ENCODE results near the gene APBB2. TPM values are rescaled to one million over a fixed set of nuclear protein-coding genes. Genes with fewer than 3 reads are reported as not detected.

APBB2 gene
- total and polyA plus RNA-seq, 2 of the 4 experiments (the other 2 are of a cell fraction), result 47.9 to 75.5 TPM

- in situ Hi-C loops (cut with MboI; ENCODE audit: low sequenced_read_pairs), result no loop called here
- DNase-seq (no peak), ATAC-seq (ENCODE audit: low read depth) (no peak)
- Histone ChIP-seq H3K56ac (ENCODE audit: extremely low read depth, insufficient read depth, low read length) (no peak overlapping the region), H3K9me1 (ENCODE audit: insufficient read depth, low read length) (0 out of 2 replicates have a peak, but pooled peaks cover 4% of the 10 kb centered on the region), H2AK5ac (ENCODE audit: low read depth, low read length) (no peak overlapping the region), H4K8ac (ENCODE audit: low read depth in 2 of 2, low read length in 2 of 2) (no peak overlapping the region), H3K27me3 (ENCODE audit: control insufficient read depth, insufficient read depth, low read length) (no peaks in the 10 kb centered on the region), H3K9me3 (ENCODE audit: control insufficient read depth, insufficient read depth, low read length) (no peaks in the 10 kb centered on the region), H2BK15ac (ENCODE audit: low read depth, low read length) (no peak overlapping the region), H2AFZ (replicated peaks; ENCODE audit: low read length, poor library complexity) (no peak overlapping the region), H3K4me2 (ENCODE audit: low read depth, low read length) (no peak overlapping the region), H4K20me1 (ENCODE audit: insufficient read depth, low read length) (no peaks in the 10 kb centered on the region), H2AK9ac (replicated peaks; ENCODE audit: low read depth, low read length, poor library complexity) (no peak overlapping the region), H3K4me1 (ENCODE audit: control insufficient read depth, insufficient read depth, low read length) (no peaks in the 10 kb centered on the region), H3K4me3 (ENCODE audit: insufficient read depth, low read depth, low read length) (no peak overlapping the region), H3K18ac (ENCODE audit: low read depth, low read length) (no peak overlapping the region), H3K4ac (ENCODE audit: low read depth, low read length) (no peak overlapping the region), H3K27ac (ENCODE audit: insufficient read depth, low read length) (no peak overlapping the region), H3K14ac (replicated peaks; ENCODE audit: low read depth, low read length) (no peak overlapping the region), H3K23ac (ENCODE audit: low read depth, low read length) (no peak overlapping the region), H3K36me3 (ENCODE audit: control insufficient read depth, insufficient read depth, low read length) (no peaks in the 10 kb centered on the region), H3K79me1 (ENCODE audit: low read depth in 1 of 2, low read length in 2 of 2) (peaks cover 31 to 45% of the 10 kb centered on the region in 2 experiments), H3K9ac (ENCODE audit: low read depth, low read length) (no peak overlapping the region), H2BK120ac (ENCODE audit: low read depth, low read length) (no peak overlapping the region), H2BK20ac (ENCODE audit: low read depth, low read length) (no peak overlapping the region), H2BK5ac (ENCODE audit: low read depth, low read length, poor library complexity, severe bottlenecking) (no peak overlapping the region), H4K5ac (ENCODE audit: low read depth, low read length) (no peak overlapping the region), H4K91ac (ENCODE audit: insufficient read depth, low read depth, low read length) (no peak overlapping the region)
- ChIA-PET POLR2A (ENCODE audit: unreplicated experiment) (no interaction called here), CTCF (interaction anchor here (0.6 to 0.7 kb wide), 3 partner anchors 45 to 1700 kb away, joined by 3 to 7 read pairs (median 5); partner anchors contain the start of gene APBB2)
- TF ChIP-seq ELK1 (IDR thresholded peaks at IDR 0.05; ENCODE audit: borderline replicate concordance, low read depth, low read length) (no peak), NFE2L2 (IDR thresholded peaks at IDR 0.05; ENCODE audit: low read depth, low read length) (no peak), MAFK (IDR thresholded peaks at IDR 0.05; ENCODE audit: low read depth, low read length) (no peak), POLR2A (IDR thresholded peaks at IDR 0.05; ENCODE audit: low read depth, low read length) (no peak), BHLHE40 (IDR thresholded peaks at IDR 0.05; ENCODE audit: low read depth, low read length) (no peak)
- no TSS peak for BruUV-seq (replicated peaks)
- WGBS, 2 experiments (ENCODE audit: extremely low coverage in 2 of 2, insufficient read length in 1 of 2), result no CpG with 5 or more reads among the region's 4 CpGs
- intact Hi-C loops (cut with micrococcal nuclease), result no loop called here
- dilution Hi-C loops (cut with HindIII; ENCODE audit: low sequenced_read_pairs, unreplicated experiment), result no loop called here
These were observed 45.0 kb downstream of the APBB2 start for GRCh38 chr4:41169256-41169800.

All from IMR-90 (cell line).